SK-N-SH (cell line): Measurements from ENCODE around the gene TMCC2.

ENCODE experiments used
- EP300 ChIP-seq, 2 experiments: IDR thresholded peaks; 2 replicates each; pipeline versions ENCODE4 v1.4.0 to v1.6.1; 2012; ENCODE audit warnings: borderline replicate concordance in 1 of 2, low read depth in 1 of 2, low read length in 1 of 2
- EZH2phosphoT487 ChIP-seq: fragments of 200-600 bp; sonication (generic); IDR thresholded peaks from 2 replicates; pipeline ENCODE4 v1.6.1; 2017; ENCODE audit warnings: low read depth, mixed run types, mild to moderate bottlenecking, antibody characterized with exemption, moderate library complexity, borderline replicate concordance
- JUND ChIP-seq: IDR thresholded peaks from 2 replicates; pipeline ENCODE4 v1.4.0; 2012
- MAX ChIP-seq: IDR thresholded peaks from 2 replicates; pipeline ENCODE4 v1.4.0; 2012; ENCODE audit warnings: low read depth
- MXI1 ChIP-seq: IDR thresholded peaks from 2 replicates; pipeline ENCODE4 v1.6.1; 2012; ENCODE audit warnings: mild to moderate bottlenecking, low read depth, low read length, improper control_type of control experiment
- POLR2AphosphoS5 ChIP-seq: IDR thresholded peaks from 2 replicates; pipeline ENCODE4 v1.6.1; 2012; ENCODE audit warnings: low read depth, low read length
- REST ChIP-seq: IDR thresholded peaks from 2 replicates; pipeline ENCODE4 v1.6.1; 2012; ENCODE audit warnings: mild to moderate bottlenecking, low read depth, low read length, moderate library complexity
- RFX5 ChIP-seq: IDR thresholded peaks from 2 replicates; pipeline ENCODE4 v1.6.1; 2012; ENCODE audit warnings: mild to moderate bottlenecking, improper control_type of control experiment, low read length
- SIN3A ChIP-seq: IDR thresholded peaks from 2 replicates; pipeline ENCODE4 v1.6.1; 2012; ENCODE audit warnings: low read depth, mild to moderate bottlenecking, low read length, moderate library complexity, borderline replicate concordance
- SMC3 ChIP-seq: IDR thresholded peaks from 2 replicates; pipeline ENCODE4 v1.6.1; 2012; ENCODE audit warnings: low read depth, low read length, improper control_type of control experiment
- YY1 ChIP-seq: IDR thresholded peaks from 2 replicates; pipeline ENCODE4 v1.4.0; 2012; ENCODE audit warnings: low read depth, mild to moderate bottlenecking
- TF ChIP-seq, protein P1 (sequence below): fragments of 200-600 bp; sonication (generic); IDR thresholded peaks from 2 replicates; pipeline ENCODE4 v1.6.1; 2017; ENCODE audit warnings: antibody characterized with exemption, mild to moderate bottlenecking, moderate library complexity

- TF ChIP-seq, protein P1, sequence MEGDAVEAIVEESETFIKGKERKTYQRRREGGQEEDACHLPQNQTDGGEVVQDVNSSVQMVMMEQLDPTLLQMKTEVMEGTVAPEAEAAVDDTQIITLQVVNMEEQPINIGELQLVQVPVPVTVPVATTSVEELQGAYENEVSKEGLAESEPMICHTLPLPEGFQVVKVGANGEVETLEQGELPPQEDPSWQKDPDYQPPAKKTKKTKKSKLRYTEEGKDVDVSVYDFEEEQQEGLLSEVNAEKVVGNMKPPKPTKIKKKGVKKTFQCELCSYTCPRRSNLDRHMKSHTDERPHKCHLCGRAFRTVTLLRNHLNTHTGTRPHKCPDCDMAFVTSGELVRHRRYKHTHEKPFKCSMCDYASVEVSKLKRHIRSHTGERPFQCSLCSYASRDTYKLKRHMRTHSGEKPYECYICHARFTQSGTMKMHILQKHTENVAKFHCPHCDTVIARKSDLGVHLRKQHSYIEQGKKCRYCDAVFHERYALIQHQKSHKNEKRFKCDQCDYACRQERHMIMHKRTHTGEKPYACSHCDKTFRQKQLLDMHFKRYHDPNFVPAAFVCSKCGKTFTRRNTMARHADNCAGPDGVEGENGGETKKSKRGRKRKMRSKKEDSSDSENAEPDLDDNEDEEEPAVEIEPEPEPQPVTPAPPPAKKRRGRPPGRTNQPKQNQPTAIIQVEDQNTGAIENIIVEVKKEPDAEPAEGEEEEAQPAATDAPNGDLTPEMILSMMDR: no peak
- TF ChIP-seq JUND (no peak), EZH2phosphoT487 (no peak), RFX5 (no peak), SMC3 (no peak), EP300 (IDR thresholded peaks at IDR 0.05; ENCODE audit: borderline replicate concordance in 1 of 2, low read depth in 1 of 2, low read length in 1 of 2) (no peak), REST (no peak), MAX (no peak), POLR2AphosphoS5 (no peak), MXI1 (no peak), YY1 (no peak), SIN3A (no peak)
These were observed 87.4 kb downstream of the TMCC2 start for GRCh38 chr1:205315008-205315618.
